Bronchial epithelial cell (primary cell): Measurements from ENCODE around the gene PNMA5. TPM values are rescaled to one million over a fixed set of nuclear protein-coding genes. Genes with fewer than 3 reads are reported as not detected.
"Not testable (repeated sequence)": the region's sequence is repeated elsewhere in the genome, so short reads cannot be mapped to it uniquely, and the experiment has no call there.

Experiments used
- DNase-seq: peaks from one replicate; pipeline ENCODE4 v3.0.0-alpha.2; 2010; ENCODE audit warnings: low read depth
- FAIRE-seq: peaks from 2 replicates; lab custom pipeline; 2011; peaks lifted over from hg19 to GRCh38; lab: Jason Lieb, UNC
- H3K27me3 ChIP-seq: 2 replicates; pipeline ENCODE4 v1.5.1; 2011; ENCODE audit warnings: low read length; ENCODE audit not compliant: control insufficient read depth, insufficient read depth
- H3K36me3 ChIP-seq: 2 replicates; pipeline ENCODE4 v1.5.1; 2011; ENCODE audit warnings: low read length; ENCODE audit not compliant: control insufficient read depth, insufficient read depth
- H3K4me3 ChIP-seq: 2 replicates; pipeline ENCODE4 v1.5.1; 2011; ENCODE audit warnings: mild to moderate bottlenecking, low read depth, low read length, control low read depth
- total RNA-seq: library from RNA; depleted of rRNA; stranded (reverse); fragments of >200 nt; gene quantifications from 2 replicates; pipeline ENCODE4 v1.2.1, GENCODE V29; 2014
- TF ChIP-seq, protein P1 (sequence below): IDR thresholded peaks from 2 replicates; pipeline ENCODE4 v1.5.1; 2011; ENCODE audit warnings: mild to moderate bottlenecking, moderate library complexity, low read length, control low read depth, inconsistent platforms; ENCODE audit not compliant: insufficient read depth, severe bottlenecking

PNMA5 gene
- total RNA-seq, 1 donor from 2014 or later, result not detected

DNA sequence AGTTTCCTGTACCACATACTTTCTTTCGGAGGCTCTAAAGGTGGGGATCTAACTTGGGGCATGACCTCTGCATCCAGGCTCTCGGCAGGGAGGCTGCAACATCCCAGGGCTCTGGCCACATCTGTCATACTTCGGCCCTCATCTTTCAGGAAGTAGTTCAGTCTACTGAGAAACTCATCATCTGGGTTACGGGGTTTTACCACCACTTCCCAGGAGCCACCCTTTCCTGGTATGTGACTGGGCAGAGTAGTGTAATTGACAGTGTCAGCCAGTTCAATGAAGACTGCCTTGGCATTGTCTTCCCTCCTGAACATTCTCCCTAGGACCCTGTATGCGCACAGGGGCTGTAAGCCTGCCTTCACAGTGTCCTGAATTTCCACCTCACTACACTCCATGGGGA lies 2.8 kb downstream of the PNMA5 start:
- Histone ChIP-seq H3K4me3 (no peak overlapping the region), H3K36me3 (no peaks in the 10 kb centered on the region), H3K27me3 (no peaks in the 10 kb centered on the region)
- FAIRE-seq, result no peak
- TF ChIP-seq, protein P1, sequence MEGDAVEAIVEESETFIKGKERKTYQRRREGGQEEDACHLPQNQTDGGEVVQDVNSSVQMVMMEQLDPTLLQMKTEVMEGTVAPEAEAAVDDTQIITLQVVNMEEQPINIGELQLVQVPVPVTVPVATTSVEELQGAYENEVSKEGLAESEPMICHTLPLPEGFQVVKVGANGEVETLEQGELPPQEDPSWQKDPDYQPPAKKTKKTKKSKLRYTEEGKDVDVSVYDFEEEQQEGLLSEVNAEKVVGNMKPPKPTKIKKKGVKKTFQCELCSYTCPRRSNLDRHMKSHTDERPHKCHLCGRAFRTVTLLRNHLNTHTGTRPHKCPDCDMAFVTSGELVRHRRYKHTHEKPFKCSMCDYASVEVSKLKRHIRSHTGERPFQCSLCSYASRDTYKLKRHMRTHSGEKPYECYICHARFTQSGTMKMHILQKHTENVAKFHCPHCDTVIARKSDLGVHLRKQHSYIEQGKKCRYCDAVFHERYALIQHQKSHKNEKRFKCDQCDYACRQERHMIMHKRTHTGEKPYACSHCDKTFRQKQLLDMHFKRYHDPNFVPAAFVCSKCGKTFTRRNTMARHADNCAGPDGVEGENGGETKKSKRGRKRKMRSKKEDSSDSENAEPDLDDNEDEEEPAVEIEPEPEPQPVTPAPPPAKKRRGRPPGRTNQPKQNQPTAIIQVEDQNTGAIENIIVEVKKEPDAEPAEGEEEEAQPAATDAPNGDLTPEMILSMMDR, result no peak
- DNase-seq, result no peak

DNA sequence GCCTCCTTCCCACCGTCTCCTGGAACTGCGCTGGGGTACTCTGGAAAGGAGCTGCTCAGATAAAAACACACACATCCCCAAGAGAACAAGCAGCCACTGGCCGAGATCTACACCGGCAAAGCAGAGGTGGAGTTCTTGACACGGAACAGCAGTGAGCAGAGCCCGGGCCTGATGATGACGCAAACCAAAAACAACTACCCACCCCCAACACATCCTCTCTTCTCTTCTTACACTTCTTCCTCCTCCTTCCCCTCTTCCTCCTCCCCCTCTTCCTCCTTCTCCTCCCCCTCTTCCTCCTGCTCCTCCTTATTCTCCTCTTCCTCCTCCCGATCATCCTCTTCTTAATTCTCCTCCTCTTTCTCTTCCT lies 4.6 kb downstream of the PNMA5 start:
- DNase-seq (no peak), FAIRE-seq (no peak)
- Histone ChIP-seq H3K4me3 (no peak overlapping the region), H3K36me3 (no peaks in the 10 kb centered on the region), H3K27me3 (no peaks in the 10 kb centered on the region)
- TF ChIP-seq, protein P1, result no peak

DNA sequence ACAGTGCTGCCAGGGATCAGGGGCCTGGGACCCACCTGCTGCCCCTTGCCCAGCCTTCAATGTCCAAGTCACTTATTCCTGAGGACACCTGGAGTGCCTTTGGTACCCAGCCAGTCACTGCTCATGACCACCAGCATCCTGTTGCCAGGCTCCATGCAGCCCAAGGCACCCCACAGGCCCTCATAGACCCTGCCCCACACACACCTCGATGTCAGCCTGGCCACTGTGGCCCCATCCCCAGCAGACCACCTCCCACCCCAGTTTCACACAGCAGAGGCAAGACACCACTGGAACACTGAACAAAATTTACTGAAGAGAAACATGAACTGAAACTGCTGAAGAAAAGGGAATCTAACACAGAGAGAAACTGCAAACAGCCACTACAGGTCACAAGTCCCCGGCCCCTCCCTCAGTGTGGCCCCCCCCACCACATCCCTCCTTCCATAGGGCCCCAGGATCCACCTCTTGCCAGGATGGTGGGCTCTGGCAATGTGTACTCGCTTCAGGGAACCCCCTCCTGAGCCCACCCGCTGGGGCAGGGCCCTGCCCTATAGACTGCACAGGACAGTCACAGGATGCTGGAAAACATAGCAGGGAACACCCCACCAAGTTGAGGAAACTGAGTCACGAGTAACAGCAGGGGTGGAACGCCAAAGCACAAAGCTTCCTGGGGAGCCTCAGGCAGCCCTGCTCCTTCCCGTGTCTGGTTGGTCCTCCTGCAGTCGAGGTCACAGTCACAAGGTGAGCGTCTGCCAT lies 5.2 kb downstream of the PNMA5 start:
- FAIRE-seq, result no peak
- TF ChIP-seq, protein P1, result no peak

DNA sequence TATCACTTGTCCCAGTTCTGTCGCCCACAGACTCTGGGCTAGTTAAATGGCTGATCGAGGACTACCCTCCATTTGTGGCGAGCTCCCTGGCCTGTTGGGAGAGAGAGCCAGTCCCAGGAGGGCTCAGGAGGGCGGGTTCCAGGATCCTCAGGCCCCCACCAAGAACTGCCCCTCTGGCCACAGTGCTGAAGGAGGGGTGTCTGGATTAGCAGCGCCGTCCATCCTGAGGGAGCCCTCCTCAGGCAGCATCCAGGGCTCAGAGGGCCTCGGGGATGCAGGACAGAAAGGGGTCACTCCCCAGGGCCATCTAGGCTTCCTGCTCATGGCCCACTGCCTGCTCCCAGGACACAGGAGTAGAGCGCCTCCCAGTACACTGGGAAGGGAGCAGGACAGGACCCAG lies 6.1 kb downstream of the PNMA5 start:
- no peaks in the 10 kb centered on the region for H3K27me3 ChIP-seq
- H3K4me3 ChIP-seq, result no peak overlapping the region
- H3K36me3 ChIP-seq, result no peaks in the 10 kb centered on the region
- DNase-seq, result no peak
- FAIRE-seq, result no peak
- TF ChIP-seq, protein P1, result no peak

More for the DNA sequence above, 5.2 kb downstream of the PNMA5 start:
- H3K36me3 ChIP-seq, result no peaks in the 10 kb centered on the region
- no peak overlapping the region for H3K4me3 ChIP-seq
- no peak for DNase-seq
- no peaks in the 10 kb centered on the region for H3K27me3 ChIP-seq

DNA sequence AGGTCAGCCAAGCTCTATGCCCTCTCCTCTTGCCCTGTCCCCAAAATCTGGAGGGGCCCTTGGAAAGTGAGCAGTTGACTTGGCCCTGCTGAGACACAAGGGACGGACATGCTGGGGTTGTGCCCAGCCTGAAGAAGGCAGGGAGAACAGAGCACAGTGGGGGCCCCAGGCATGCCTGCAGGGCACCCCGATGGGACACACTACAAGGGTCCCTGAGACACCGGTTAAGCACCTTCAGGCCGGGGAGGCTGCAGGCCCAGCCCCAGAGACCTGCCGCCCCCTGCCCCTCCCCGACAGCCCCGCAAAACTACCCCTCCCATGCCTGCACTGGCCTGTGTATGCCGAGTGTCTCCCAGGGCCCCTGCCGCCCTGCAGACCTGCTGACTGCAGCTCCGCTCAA lies 6.8 kb downstream of the PNMA5 start:
- not testable (repeated sequence) for FAIRE-seq, H3K36me3 ChIP-seq, DNase-seq, H3K27me3 ChIP-seq, H3K4me3 ChIP-seq

DNA sequence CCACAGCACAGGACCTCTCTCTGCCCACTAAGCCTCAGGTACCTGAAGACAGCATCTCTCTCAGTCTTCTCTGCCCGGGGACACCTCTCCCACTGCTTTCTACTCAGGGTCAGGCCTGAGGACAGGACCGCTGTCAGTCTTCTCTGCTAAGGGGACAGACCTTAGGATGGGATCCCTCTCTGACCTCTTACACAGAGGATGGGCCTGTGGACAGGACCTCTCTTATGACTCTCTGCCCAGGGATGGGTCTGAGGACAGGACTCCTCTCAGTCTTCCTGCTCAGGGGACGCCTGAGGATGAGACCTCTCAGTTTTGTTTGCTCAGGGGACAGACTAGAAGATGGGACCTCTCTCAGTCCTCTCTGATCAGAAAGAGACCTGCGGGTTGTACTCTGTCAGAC lies 8.5 kb downstream of the PNMA5 start:
- not testable (repeated sequence) for H3K36me3 ChIP-seq, DNase-seq, FAIRE-seq, H3K27me3 ChIP-seq, H3K4me3 ChIP-seq

DNA sequence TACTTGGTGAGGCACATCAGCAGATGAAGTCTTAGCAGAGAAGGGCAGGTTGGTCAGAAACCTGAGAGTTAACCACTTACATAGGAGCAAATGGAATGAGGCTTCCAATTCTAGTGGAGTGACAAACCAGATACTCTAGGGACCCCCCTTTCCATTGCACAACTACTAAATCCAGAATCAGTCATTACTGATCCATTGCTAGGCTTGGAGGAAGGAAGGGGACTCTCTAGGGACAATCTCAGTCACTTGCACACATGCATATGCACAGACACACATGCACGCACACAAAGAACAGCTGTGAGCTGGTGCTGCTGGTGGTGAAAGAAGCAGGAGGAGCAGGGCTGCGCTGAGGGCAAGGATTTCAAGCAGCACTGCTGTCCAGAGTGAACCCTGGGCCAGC lies 25.7 kb downstream of the PNMA5 start:
- TF ChIP-seq, protein P1, result no peak
- Histone ChIP-seq H3K27me3 (no peaks in the 10 kb centered on the region), H3K4me3 (no peak overlapping the region), H3K36me3 (peaks cover 37% of the 10 kb centered on the region)
- DNase-seq (no peak), FAIRE-seq (no peak)
